HEK293 (cell line): Measurements from ENCODE around the gene NSMCE3.

Source experiments
- CTCF ChIA-PET: fragments of 350-600 bp; formaldehyde crosslinking; extraction: SDS; loops from one replicate; lab custom pipeline; 2021; ENCODE audit warnings: antibody characterized with exemption; lab: Yijun Ruan, JAX
- POLR2A ChIA-PET: fragments of 300-600 bp; formaldehyde crosslinking; extraction: SDS; loops from one replicate; lab custom pipeline; 2020; ENCODE audit warnings: antibody characterized with exemption, inconsistent platforms; lab: Yijun Ruan, JAX
- H3K27ac ChIP-seq: fragments of 200-500 bp; sonication (Bioruptor generic); 2 replicates; pipeline ENCODE4 v1.5.1; 2014; ENCODE audit warnings: low read depth, low read length, control low read depth, inconsistent platforms; ENCODE audit errors: extremely low read depth
- H3K36me3 ChIP-seq, 2 experiments: fragments of 200-500 bp in 1 of 2; sonication (Bioruptor generic) in 1 of 2; 1 replicate in 1 of 2; 2 replicates in 1 of 2; pipeline ENCODE4 v1.5.1; 2014 to 2017; ENCODE audit warnings: inconsistent platforms in 2 of 2, low read length in 2 of 2; ENCODE audit not compliant: control insufficient read depth in 2 of 2, insufficient read depth in 1 of 2
- H3K4me1 ChIP-seq: fragments of 200-500 bp; sonication (Bioruptor generic); 2 replicates; pipeline ENCODE4 v1.5.1; 2014; ENCODE audit warnings: mild to moderate bottlenecking, low read length, inconsistent platforms; ENCODE audit not compliant: control insufficient read depth, insufficient read depth
- H3K4me3 ChIP-seq: 2 replicates; pipeline ENCODE4 v1.5.1; 2011; ENCODE audit warnings: low read depth, mild to moderate bottlenecking, control low read depth, low read length, moderate library complexity
- H3K9me3 ChIP-seq: fragments of 200-500 bp; sonication (Bioruptor generic); 2 replicates; pipeline ENCODE4 v1.5.1; 2014; ENCODE audit warnings: low read depth, low read length, inconsistent platforms; ENCODE audit not compliant: control insufficient read depth, insufficient read depth
- KLF1 ChIP-seq: fragments of 450-650 bp; formaldehyde crosslinking; IDR thresholded peaks from 2 replicates; pipeline ENCODE4 v1.5.1; 2016; ENCODE audit warnings: missing biosample characterization, missing genetic modification characterization
- KLF10 ChIP-seq: fragments of 450-650 bp; IDR thresholded peaks from 2 replicates; pipeline ENCODE4 v1.5.1; 2018; ENCODE audit warnings: missing biosample characterization, mild to moderate bottlenecking, missing genetic modification characterization
- MEIS1 ChIP-seq: sonication (generic); formaldehyde crosslinking; IDR thresholded peaks from 2 replicates; pipeline ENCODE4 v1.8.1; 2022; ENCODE audit warnings: missing genetic modification reagents, mild to moderate bottlenecking, borderline replicate concordance
- SCRT2 ChIP-seq: fragments of 450-650 bp; formaldehyde crosslinking; IDR thresholded peaks from 2 replicates; pipeline ENCODE4 v1.5.1; 2016; ENCODE audit warnings: missing biosample characterization, missing genetic modification characterization
- SP7 ChIP-seq: fragments of 450-650 bp; formaldehyde crosslinking; IDR thresholded peaks from 2 replicates; pipeline ENCODE4 v1.5.1; 2016; ENCODE audit warnings: missing biosample characterization, missing genetic modification characterization
- YY2 ChIP-seq: fragments of 450-650 bp; formaldehyde crosslinking; IDR thresholded peaks from 2 replicates; pipeline ENCODE4 v1.5.1; 2016; ENCODE audit warnings: missing biosample characterization, missing genetic modification characterization
- ZNF121 ChIP-seq: fragments of 450-650 bp; formaldehyde crosslinking; IDR thresholded peaks from 2 replicates; pipeline ENCODE4 v1.5.1; 2016; ENCODE audit warnings: missing biosample characterization, missing genetic modification characterization
- ZNF16 ChIP-seq: fragments of 450-650 bp; formaldehyde crosslinking; IDR thresholded peaks from 2 replicates; pipeline ENCODE4 v1.5.1; 2016; ENCODE audit warnings: low read depth, missing biosample characterization, missing genetic modification characterization
- ZNF211 ChIP-seq: fragments of 450-650 bp; formaldehyde crosslinking; IDR thresholded peaks from 2 replicates; pipeline ENCODE4 v1.5.1; 2016; ENCODE audit warnings: low read depth, missing biosample characterization, missing genetic modification characterization
- ZNF585B ChIP-seq: fragments of 450-650 bp; formaldehyde crosslinking; IDR thresholded peaks from 2 replicates; pipeline ENCODE4 v1.5.1; 2016; ENCODE audit warnings: missing biosample characterization, missing genetic modification characterization
- ZNF600 ChIP-seq: fragments of 450-650 bp; formaldehyde crosslinking; IDR thresholded peaks from 2 replicates; pipeline ENCODE4 v1.5.1; 2016; ENCODE audit warnings: missing biosample characterization, missing genetic modification characterization
- ZNF621 ChIP-seq: fragments of 450-650 bp; formaldehyde crosslinking; IDR thresholded peaks from 2 replicates; pipeline ENCODE4 v1.5.1; 2017; ENCODE audit warnings: missing biosample characterization, missing genetic modification characterization
- ZNF626 ChIP-seq: fragments of 450-650 bp; sonication (Bioruptor Pico); formaldehyde crosslinking; IDR thresholded peaks from 2 replicates; pipeline ENCODE4 v1.5.1; 2018; ENCODE audit warnings: missing biosample characterization, missing genetic modification characterization, inconsistent platforms
- ZNF785 ChIP-seq: fragments of 450-650 bp; formaldehyde crosslinking; IDR thresholded peaks from 2 replicates; pipeline ENCODE4 v1.5.1; 2016; ENCODE audit warnings: missing biosample characterization, missing genetic modification characterization
- TF ChIP-seq, protein P1 (sequence below): fragments of 450-650 bp; formaldehyde crosslinking; conservative IDR thresholded peaks from 2 replicates; pipeline ENCODE4 v1.5.1; 2016; ENCODE audit warnings: low read depth, missing biosample characterization, missing genetic modification characterization
- TF ChIP-seq, protein P2 (sequence below): fragments of 450-650 bp; formaldehyde crosslinking; IDR thresholded peaks from 2 replicates; pipeline ENCODE4 v1.5.1; 2017; ENCODE audit warnings: missing biosample characterization, missing genetic modification characterization
- TF ChIP-seq, protein P3 (sequence below): fragments of 450-650 bp; formaldehyde crosslinking; conservative IDR thresholded peaks from 2 replicates; pipeline ENCODE4 v1.5.1; 2016; ENCODE audit warnings: low read depth, missing biosample characterization, missing genetic modification characterization

NSMCE3 gene

DNA sequence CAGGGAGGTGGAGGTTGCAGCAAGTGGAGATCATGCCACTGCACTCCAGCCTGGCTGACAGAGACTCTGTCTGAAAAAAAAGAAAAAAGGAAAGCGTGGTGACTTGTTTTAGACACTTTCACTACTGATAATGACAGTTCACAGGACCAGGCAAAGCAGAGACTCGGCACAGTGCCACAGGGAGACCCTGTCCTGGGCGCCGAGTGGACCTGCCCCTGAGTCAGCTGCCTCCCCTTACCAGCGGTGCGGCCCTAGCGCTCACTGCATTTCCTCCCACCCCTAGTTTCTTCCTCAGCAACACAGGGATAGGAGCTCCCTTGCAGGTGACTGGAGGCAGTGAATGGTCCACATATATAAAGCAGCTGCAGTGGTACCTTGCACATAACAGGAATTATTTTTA is 38.7 kb upstream of the NSMCE3 start (continued):
- TF ChIP-seq, protein P1, sequence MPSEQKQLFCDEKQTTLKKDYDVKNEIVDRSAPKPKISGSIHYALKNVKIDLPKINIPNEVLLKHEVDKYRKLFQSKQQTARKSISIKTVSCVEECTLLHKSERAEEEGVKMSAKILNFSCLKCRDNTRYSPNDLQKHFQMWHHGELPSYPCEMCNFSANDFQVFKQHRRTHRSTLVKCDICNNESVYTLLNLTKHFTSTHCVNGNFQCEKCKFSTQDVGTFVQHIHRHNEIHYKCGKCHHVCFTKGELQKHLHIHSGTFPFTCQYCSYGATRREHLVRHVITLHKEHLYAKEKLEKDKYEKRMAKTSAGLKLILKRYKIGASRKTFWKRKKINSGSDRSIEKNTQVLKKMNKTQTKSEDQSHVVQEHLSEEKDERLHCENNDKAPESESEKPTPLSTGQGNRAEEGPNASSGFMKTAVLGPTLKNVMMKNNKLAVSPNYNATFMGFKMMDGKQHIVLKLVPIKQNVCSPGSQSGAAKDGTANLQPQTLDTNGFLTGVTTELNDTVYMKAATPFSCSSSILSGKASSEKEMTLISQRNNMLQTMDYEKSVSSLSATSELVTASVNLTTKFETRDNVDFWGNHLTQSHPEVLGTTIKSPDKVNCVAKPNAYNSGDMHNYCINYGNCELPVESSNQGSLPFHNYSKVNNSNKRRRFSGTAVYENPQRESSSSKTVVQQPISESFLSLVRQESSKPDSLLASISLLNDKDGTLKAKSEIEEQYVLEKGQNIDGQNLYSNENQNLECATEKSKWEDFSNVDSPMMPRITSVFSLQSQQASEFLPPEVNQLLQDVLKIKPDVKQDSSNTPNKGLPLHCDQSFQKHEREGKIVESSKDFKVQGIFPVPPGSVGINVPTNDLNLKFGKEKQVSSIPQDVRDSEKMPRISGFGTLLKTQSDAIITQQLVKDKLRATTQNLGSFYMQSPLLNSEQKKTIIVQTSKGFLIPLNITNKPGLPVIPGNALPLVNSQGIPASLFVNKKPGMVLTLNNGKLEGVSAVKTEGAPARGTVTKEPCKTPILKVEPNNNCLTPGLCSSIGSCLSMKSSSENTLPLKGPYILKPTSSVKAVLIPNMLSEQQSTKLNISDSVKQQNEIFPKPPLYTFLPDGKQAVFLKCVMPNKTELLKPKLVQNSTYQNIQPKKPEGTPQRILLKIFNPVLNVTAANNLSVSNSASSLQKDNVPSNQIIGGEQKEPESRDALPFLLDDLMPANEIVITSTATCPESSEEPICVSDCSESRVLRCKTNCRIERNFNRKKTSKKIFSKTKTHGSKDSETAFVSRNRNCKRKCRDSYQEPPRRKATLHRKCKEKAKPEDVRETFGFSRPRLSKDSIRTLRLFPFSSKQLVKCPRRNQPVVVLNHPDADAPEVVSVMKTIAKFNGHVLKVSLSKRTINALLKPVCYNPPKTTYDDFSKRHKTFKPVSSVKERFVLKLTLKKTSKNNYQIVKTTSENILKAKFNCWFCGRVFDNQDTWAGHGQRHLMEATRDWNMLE: no peak
- TF ChIP-seq, all 188 proteins: peak for 0

DNA sequence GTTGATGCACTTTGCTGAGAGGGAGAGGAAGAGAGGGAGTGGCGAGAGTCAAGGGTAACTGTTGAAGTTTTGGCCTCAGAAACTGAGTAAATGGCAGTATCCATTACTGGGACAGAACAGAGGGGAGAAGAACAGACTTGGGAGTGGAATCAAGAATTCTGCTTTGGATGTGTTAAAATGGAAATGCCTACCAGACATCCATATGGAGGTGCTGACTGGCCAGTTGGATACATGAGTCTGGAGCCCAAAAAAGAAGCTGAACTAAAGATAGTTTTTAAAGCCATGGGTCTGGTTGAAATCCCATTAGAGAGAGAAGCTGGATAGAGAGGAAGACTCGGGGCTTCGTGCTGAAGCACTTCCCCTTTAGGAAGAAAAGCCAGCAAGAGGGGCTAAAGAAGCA is 35.9 kb upstream of the NSMCE3 start:
- no peak for TF ChIP-seq YY2 (tag by site-specific recombination)
- no peak for TF ChIP-seq ZNF211 (tag by site-specific recombination)
- no peak for TF ChIP-seq ZNF585B (tag by site-specific recombination)
- no peak for TF ChIP-seq ZNF121 (tag by site-specific recombination)
- no peak for TF ChIP-seq KLF10 (tag by site-specific recombination)
- no peaks in the 10 kb centered on the region for H3K36me3 ChIP-seq
- H3K4me3 ChIP-seq: no peak overlapping the region
- no peaks in the 10 kb centered on the region for H3K4me1 ChIP-seq
- ChIA-PET CTCF (no interaction called here), POLR2A (no interaction called here)
- H3K9me3 ChIP-seq: no peaks in the 10 kb centered on the region
- no peak overlapping the region for H3K27ac ChIP-seq

DNA sequence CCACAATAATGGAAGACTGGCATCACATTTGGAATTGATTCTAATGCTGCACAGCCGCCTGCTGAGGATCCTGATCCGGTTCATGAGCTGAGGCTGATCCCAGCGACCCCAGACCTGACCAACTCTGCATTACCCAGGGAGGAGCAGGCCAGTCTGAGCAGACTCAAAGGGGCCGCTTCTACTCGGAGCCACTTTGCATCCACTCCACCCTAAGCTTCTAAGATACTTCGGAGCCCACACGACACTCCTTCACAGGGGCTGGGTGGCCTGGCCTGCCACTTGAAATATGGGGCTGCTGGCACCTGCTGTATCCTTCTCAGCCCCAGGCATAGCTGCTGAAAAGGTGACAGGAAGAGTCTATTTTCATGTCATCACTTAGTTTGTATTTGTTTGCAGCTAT is 33.2 kb upstream of the NSMCE3 start:
- no peaks in the 10 kb centered on the region for H3K9me3 ChIP-seq
- ChIA-PET CTCF (no interaction called here), POLR2A (no interaction called here)
- no peak overlapping the region for H3K4me3 ChIP-seq
- no peak overlapping the region for H3K27ac ChIP-seq
- H3K4me1 ChIP-seq: no peaks in the 10 kb centered on the region
- TF ChIP-seq ZNF785 (tag by site-specific recombination) (no peak), ZNF621 (tag by site-specific recombination) (no peak), ZNF600 (tag by site-specific recombination) (no peak), SCRT2 (tag by site-specific recombination) (no peak), KLF1 (no peak), SP7 (tag by site-specific recombination) (no peak), ZNF626 (no peak), ZNF585B (tag by site-specific recombination) (no peak), ZNF211 (tag by site-specific recombination) (no peak), MEIS1 (CRISPR knock-in tag) (no peak), ZNF16 (no peak)
- TF ChIP-seq, protein P2, sequence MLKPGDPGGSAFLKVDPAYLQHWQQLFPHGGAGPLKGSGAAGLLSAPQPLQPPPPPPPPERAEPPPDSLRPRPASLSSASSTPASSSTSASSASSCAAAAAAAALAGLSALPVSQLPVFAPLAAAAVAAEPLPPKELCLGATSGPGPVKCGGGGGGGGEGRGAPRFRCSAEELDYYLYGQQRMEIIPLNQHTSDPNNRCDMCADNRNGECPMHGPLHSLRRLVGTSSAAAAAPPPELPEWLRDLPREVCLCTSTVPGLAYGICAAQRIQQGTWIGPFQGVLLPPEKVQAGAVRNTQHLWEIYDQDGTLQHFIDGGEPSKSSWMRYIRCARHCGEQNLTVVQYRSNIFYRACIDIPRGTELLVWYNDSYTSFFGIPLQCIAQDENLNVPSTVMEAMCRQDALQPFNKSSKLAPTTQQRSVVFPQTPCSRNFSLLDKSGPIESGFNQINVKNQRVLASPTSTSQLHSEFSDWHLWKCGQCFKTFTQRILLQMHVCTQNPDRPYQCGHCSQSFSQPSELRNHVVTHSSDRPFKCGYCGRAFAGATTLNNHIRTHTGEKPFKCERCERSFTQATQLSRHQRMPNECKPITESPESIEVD: no peak
- TF ChIP-seq, protein P3, sequence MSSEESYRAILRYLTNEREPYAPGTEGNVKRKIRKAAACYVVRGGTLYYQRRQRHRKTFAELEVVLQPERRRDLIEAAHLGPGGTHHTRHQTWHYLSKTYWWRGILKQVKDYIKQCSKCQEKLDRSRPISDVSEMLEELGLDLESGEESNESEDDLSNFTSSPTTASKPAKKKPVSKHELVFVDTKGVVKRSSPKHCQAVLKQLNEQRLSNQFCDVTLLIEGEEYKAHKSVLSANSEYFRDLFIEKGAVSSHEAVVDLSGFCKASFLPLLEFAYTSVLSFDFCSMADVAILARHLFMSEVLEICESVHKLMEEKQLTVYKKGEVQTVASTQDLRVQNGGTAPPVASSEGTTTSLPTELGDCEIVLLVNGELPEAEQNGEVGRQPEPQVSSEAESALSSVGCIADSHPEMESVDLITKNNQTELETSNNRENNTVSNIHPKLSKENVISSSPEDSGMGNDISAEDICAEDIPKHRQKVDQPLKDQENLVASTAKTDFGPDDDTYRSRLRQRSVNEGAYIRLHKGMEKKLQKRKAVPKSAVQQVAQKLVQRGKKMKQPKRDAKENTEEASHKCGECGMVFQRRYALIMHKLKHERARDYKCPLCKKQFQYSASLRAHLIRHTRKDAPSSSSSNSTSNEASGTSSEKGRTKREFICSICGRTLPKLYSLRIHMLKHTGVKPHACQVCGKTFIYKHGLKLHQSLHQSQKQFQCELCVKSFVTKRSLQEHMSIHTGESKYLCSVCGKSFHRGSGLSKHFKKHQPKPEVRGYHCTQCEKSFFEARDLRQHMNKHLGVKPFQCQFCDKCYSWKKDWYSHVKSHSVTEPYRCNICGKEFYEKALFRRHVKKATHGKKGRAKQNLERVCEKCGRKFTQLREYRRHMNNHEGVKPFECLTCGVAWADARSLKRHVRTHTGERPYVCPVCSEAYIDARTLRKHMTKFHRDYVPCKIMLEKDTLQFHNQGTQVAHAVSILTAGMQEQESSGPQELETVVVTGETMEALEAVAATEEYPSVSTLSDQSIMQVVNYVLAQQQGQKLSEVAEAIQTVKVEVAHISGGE (tag by site-specific recombination): no peak
- no peaks in the 10 kb centered on the region for H3K36me3 ChIP-seq
